NCI-H1417 treated with DMSO at 0.1 percent for 48 hours (cell line): ENCODE results near the gene CFAP97.

ENCODE experiments used
- DNase-seq: peaks from one replicate; lab custom pipeline; 2025; lab: John Stamatoyannopoulos, UW

The CFAP97 gene

GRCh38 chr4:185196437-185196836 is 7.4 kb downstream of the CFAP97 start:
- DNase-seq: no peak

GRCh38 chr4:185194924-185195888 is 8.6 kb downstream of the CFAP97 start:
- DNase-seq: no peak

GRCh38 chr4:185192059-185192458 is 11.7 kb downstream of the CFAP97 start:
- DNase-seq: no peak

DNA sequence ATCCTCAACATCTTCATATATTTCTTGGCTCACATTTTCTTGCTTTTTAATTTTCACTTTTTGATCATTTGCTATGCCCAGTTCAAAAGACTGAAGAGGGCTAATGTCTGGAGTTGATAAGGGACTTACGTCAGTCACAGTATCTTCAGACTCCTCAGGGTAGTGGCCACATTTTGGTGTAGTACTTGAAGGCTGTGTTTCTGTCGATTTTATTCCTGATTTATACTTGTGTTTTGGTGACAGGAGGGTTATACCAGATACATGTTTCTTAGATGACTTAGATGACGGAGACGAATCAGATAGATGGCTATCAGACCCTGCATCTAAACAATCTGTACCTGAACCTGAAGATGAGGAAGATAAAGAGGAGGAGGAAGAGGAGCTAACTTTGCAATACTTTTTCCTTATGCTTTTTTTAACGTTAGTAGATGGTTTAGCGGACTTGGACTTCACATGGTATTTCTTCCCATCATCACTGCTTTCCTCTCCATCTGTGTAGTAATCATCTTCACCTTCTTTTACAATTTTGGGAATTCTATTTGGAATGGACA is 13.4 kb downstream of the CFAP97 start:
- DNase-seq: no peak

DNA sequence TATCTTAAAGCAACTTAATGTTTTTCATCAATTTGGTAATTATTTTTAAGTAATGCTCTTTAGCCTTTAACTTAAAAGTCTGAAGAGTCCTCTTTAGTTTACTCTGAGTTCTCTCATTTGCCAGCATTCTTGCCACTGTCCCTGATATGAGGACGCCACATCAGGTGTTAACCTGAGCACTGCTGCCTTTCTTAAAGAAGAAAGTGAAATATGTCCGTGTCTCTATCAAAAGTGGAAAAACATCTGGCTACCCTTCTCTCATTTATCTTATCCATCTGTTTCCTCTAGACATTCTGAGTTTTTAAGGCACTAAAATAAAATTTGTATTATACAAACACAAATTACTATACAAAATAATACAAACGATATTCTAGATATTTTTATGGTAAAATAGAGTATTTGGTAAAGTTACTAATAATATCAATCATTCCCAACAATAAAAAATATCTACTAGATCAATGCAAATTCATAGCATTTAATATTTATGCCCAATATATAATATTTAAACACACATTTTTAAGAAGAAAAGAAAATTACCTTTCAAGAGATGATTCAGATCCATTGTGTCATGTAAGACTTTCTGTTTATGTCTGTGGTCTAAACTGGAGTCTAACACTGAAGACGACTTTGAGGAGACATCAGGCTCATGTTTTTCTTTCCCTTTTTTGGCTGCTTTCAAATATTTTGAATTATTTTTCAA is 14.0 kb downstream of the CFAP97 start:
- DNase-seq: no peak

- DNase-seq: no peak
These were observed 17.0 kb downstream of the CFAP97 start for GRCh38 chr4:185186769-185187168.

DNA sequence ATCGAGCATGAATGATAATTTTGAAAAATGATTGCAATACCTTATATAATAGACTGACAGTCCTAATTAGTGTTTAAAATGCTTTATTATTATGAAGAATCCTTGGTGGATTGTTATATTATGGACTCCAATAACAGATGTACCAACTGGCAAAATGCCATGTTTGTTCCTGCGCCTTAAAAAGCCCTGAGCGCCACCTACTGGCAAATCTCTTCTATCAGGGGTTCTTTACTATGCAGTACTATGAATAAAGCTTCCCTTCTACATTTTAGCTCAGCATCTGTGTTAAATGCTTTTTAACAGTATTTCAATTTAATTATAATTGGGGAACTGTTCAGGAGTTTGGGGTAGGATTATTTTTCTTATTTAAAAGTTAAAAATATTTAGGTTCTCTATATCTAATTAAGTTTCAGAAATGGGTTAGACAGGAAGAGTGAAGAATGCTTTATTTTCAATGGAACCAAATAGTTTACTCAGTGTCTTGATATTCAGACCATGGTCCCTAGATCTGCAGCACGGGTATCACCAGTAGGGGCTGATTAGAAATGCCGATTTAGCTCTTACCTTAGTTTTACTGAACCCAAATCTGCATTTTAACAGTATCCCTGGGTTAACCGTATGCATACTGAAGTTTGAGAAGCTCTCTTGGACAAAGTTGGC is 20.0 kb downstream of the CFAP97 start:
- DNase-seq: peak; percentile 15

DNA sequence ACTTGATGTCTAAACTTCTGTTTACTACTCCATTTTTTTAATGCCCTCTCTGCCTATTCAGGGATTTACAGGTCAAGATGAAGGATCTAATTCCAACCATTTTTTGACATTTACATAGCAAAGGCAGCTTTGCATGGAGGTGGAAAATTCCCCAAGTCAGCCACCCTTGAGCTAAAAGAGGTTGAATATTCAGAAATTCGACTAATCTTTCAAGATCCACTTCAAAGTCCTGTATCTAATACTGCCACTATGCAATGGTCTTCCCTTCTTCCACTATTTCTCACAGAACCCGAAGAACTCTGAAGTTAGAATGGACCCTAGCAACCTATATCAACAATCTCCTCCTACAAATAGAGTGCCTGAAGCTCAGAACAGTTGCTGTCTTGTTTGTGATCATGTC is 21.6 kb downstream of the CFAP97 start:
- DNase-seq: no peak

DNA sequence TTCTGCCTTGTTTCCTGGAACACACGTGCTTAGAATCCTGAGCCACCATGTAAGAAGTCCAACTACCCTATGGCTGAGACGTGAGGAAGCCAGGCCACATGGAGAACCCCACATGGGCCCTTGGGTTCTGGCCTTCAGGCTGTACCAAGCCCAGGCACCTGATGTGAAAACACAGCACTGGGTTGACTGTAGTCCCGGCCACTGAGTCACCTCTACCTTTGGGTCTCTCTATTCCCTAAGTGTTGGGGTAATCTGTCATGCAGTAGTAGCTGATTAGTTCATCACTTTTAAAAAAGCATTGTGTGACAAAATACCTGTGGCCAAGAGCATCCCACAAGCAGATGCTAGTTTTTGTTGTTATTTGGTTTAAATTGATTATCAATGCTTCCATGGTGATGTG is 24.3 kb downstream of the CFAP97 start:
- no peak for DNase-seq

GRCh38 chr4:185171373-185172071 is 32.3 kb downstream of the CFAP97 start:
- no peak for DNase-seq

GRCh38 chr4:185167234-185167633 is 36.6 kb downstream of the CFAP97 start:
- DNase-seq: no peak

- DNase-seq: no peak
These were observed 38.2 kb downstream of the CFAP97 start for GRCh38 chr4:185165605-185166063.

DNA sequence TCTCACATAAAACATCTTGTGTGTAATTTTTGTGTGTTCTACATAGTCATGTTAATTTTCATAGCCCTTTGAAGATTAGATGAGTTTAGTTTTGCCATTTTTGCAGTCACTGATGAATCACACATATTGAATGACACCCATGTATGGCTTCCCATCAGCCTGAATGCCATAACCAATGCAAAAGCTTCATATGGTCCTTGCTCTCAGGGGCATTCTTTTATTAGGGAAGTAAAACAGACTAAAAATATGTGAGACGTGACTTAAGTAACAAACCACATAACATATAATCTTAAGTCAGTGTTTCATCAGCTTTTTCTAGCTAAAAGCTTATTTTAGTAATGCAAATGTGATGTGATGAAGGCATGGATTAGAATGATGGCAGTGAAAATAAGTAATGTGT is 52.5 kb downstream of the CFAP97 start:
- DNase-seq: no peak

DNA sequence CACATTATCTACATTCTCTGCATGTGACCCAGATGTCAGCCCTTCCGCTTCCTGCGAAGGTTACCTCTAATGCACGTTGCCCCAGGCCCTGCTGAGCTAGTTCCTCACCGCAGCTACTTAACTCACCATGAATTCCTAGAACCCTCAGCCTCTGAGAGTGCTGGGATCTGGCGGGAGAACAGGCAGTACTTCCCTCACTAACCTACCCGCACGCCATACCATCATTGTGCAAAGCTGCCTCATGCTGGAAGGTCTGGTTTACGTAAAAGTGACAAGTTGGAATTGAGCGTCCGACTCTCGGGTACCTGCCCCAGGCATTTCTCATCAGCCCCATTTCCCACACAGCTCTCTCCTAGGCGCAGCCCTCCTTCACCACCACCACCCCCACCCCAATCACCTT is 54.4 kb downstream of the CFAP97 start:
- no peak for DNase-seq

- no peak for DNase-seq
These were observed 58.2 kb downstream of the CFAP97 start for GRCh38 chr4:185145572-185145971.

- DNase-seq: no peak
These were observed 59.1 kb downstream of the CFAP97 start for GRCh38 chr4:185144601-185145240.

DNA sequence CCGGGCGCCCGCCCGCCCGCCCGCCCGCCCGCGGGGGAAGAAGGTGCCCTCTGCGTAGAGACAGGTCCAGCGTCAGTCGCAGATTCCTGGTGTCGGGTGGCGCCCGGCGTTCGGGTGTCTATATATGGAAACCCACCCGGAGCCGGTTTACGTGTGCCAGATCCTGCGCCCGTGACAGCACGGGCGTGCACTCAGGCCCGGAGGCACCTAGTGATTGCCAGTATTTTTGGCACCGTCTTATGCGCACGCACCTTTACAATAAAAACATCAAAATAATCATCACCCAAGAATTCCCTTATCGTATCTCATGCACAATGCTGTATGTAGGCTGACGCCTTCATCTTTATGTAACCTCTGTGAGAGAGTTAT is 60.2 kb downstream of the CFAP97 start:
- DNase-seq: no peak

DNA sequence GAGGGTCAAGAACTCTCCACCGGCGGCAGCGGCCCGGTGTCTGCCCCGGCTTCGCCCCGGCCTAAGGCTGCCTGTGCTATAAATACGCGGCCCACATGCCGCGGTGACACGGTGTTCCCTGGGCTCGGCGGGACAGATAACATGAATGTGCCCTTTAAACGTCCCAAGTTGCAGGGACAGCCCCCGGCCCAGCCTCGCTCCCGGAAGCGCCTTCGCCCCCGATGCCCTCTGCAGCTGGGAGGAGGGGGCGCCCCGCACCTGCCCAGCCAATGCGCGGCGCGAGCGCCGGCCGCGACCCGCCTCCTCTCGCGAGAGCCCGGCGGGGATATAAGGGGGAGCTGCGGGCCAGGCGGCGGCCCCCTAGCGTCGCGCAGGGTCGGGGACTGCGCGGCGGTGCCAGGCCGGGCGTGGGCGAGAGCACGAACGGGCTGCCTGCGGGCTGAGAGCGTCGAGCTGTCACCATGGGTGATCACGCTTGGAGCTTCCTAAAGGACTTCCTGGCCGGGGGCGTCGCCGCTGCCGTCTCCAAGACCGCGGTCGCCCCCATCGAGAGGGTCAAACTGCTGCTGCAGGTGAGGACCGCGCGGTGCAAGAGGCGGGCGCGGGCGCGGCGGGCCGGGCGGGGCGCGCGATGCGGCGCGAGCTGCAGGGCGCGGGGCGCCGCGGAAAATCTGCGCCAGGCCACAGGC is 60.7 kb downstream of the CFAP97 start, which contains the start of gene SLC25A4:
Gene SLC25A4, plus strand, starts transcription at position 355 of the 689 bp plus-strand sequence. Its CDS starts 107 bp downstream, at position 462.
- peak; percentile 61 for DNase-seq

GRCh38 chr4:185142564-185142911 is 61.3 kb downstream of the CFAP97 start:
- no peak for DNase-seq

DNA sequence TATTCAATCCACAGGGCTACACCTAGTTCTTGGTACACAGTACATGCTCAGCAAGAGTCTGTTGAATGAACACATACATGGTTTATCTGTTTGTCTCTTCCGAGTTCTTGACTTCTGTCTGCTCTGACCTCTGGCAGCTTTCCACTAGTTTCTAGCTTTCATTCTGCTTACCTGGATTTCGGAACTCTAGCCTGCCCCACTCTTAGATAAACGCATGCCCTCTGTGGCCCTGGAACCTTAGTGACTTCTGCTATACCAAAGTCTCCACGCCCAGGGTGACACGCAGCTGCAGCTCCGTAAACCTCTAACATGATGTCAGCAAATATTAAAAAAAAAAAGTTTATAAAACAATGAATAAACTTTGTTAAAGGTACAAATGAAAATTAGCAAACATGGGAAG is 62.0 kb downstream of the CFAP97 start:
- no peak for DNase-seq

DNA sequence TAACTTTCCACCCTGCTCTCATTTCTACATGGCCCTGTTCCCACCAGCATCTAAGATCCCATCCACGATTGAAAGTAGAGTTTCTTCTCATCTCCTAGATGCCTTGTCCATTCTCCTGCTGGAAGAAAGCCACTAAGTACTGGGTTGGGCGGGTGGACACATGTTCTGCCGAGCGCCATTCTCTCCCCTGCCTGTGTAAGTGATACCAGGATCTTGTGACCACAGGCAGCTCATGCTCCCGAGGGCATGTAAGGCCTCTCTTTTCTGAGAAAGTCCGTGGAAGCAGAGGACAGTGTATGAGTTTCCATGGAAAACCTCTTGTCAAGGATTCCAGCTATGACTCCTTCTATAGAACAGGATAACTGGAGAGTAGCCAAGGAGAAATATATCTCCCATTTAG is 64.1 kb downstream of the CFAP97 start:
- no peak for DNase-seq
